Tongue (tissue), 2 donors: ENCODE measurements around the gene DAAM1. TPM values are rescaled to one million over a fixed set of nuclear protein-coding genes. Genes with fewer than 3 reads are reported as not detected.

Experiments used
- DNase-seq: peaks from one replicate; pipeline ENCODE4 v3.0.0-alpha.2; 2015
- total RNA-seq: library from RNA; depleted of rRNA; stranded (reverse); fragments of >200 nt; gene quantifications from one replicate; pipeline ENCODE4 v1.2.3, GENCODE V29; 2014

DAAM1 gene
- total RNA-seq, 1 donor from 2014 or later: 84.7 TPM

- no peak for DNase-seq
Observed at GRCh38 chr14:59362513-59362912, 174.0 kb downstream of the DAAM1 start.

- DNase-seq: no peak
Observed at GRCh38 chr14:59363531-59364226, 175.2 kb downstream of the DAAM1 start.

DNA sequence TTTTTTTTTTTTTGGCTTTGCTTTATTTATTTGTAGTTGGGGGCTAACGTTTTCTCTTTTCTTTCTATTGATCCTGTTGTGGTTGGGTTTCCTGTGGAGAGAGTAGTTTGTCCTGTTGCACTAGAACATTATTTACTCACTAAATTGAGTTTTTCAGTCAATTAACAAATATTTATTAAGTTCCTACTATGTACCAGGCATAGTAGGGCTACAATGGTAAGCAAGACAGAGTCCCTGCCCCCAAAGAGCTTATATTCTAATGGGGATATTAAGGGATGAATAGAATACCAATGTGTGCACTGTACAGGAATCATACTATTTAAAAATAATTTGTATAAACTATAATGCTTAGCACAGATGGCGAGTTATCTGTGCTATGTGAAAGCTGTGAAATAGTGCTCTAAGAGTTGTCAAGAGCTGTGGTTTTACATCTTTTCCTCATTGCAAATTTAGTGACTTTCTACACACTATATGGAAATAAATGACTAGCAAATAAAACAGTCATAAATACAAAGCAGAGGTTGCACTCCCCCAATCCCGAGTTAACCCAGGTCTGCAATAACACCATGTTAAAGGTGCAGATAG lies 181.8 kb downstream of the DAAM1 start:
- no peak for DNase-seq

GRCh38 chr14:59371771-59372170 lies 183.3 kb downstream of the DAAM1 start:
- no peak for DNase-seq

DNA sequence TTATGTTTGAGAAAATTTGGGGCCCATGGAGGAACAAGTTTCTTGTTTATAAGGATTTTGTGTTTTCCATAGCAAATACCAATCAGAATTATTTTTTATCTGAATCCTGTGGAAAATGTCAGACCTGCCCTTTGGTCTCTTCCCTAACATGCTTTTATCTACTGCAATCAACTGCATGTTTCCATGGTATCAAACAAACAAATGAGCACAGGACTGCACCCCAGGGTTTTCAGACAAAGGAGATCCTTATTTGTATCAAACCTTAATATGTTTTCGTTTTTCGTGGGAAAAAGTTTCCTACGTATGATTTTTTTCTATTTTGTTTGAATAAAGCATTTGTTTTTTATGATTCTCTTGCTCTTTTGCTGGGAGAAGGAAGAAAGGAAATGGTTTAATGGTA lies 185.6 kb downstream of the DAAM1 start:
- DNase-seq: no peak

GRCh38 chr14:59376686-59377085 lies 188.2 kb downstream of the DAAM1 start:
- DNase-seq: no peak

DNA sequence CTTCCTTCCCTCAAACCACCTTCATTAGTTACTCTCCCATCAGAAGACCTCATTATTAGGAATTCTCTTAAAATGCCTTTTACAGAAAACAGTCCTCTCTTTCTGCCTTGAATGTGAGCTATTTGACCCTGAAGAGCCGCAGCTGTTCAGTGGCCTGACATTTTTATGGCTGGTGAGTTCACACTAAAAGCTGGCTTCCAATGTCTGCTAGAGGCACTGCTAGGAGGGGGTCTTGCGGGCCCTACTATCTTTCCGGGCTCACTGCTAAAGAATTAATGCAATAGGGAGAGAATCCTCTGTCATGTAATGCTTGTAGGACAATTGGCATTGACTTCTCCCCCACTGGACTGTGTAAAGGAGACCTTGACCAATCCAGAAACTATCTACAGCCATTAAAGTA lies 189.0 kb downstream of the DAAM1 start:
- DNase-seq: no peak

GRCh38 chr14:59377991-59378601 lies 189.6 kb downstream of the DAAM1 start:
- peak; percentile 32 for DNase-seq

DNA sequence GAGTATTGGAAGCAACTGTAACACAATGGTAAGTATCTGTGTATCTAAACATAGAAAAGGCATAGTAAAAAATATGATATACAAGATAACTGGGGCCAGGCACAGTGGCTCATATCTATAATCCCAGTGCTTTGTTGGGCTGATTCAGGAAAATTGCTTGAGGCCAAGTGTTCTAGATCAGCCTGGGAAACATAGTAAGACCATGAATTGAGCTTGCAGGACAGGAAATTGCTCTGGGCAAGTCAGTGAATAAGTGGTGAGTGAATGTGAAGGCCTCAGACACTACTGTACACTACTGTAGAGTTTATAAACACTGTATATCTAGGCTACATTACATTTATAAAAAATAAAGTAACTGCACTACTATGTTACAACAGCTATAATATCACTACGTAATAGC lies 201.5 kb downstream of the DAAM1 start:
- DNase-seq: no peak

GRCh38 chr14:59391388-59391787 lies 202.9 kb downstream of the DAAM1 start:
- DNase-seq: no peak

GRCh38 chr14:59394268-59394667 lies 205.8 kb downstream of the DAAM1 start:
- DNase-seq: no peak

- no peak for DNase-seq
Observed at GRCh38 chr14:59395672-59396071, 207.2 kb downstream of the DAAM1 start.

DNA sequence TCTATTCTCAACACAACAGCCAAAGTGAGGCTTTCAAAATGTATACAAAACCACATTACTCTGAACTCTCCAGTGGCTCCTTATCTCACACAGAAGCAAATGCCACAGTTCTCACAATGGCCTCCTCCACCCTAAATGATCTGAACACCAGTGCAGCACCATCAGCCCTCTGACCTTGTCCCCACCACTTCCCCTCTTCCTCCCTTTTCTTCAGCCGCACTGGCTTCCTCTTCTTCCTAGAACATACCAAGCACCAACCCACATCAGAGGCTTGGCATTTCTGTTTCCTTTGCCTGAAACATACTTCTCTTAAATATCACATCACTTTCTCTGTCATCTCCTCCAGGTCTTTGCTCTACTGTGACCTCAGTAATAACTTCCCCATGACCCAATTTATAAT lies 210.4 kb downstream of the DAAM1 start:
- no peak for DNase-seq

GRCh38 chr14:59406454-59407245 lies 218.2 kb downstream of the DAAM1 start:
- DNase-seq: no peak

DNA sequence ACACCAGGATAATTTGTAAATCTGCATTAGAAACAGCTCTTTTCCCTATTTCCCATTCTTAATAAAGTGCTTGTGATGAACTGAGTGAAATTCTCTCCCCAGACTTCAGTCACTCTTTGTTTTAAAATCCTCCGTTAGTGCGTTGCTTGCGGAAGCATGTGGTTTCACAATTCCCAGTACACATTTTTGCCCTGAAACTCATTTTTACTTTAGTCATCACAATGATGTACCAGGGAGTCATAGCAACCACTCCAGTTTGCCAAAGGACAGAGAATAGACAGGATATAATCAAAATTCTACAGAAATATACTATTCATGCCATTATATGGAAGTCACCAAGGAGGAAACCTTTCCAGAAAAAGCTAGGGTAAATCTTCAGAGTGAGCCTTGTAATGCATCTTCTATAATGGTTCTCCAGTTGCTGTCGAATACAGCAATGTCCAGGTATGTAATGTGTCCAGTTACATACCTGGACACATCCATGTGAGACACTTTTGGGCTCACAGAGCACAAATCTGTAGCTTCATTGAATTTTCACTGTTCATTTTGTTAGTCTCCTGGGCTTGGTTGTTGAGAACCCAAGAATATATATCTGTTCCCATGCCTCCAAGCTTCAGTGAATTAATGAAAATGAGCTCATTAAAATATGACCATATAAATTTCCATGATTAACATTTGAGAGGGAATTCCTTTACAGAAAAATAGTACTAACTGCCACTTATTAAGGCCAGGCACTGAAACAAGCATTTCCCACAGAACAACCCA lies 219.0 kb downstream of the DAAM1 start:
- no peak for DNase-seq

DNA sequence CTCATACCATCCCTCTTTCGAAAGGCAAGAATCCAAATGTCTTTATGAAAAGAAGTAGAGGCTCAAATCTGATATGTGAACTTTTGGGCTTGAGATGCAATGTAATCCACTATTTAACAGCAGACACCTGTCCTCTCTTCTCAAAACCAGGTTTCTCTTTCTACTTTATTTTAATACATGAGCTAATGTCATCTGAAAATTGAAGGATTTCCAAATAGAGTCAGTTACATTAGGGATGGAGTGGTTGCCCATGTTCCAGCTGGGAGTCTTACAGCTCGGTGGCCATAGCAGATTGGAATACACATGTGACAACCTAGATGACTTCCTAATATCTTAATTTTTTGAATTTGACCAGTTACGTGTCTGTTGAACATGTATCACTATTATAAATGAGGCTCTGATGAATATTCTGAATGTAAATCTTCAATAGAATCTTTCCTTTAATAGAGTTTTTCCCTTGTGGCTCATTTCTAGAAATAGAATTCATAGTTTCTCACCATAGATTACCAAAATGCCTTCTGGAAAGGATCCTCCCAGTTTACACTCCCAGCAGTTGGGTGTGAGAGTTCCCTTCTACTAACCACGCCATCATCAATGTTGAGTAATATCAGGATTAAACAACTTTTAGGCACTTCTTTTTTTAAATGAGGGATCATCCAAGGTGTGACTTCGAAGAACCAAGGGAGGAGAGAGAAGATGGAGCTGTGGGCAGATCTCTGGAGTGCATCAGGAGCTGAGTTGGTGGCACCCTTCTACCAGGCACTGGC lies 227.6 kb downstream of the DAAM1 start:
- DNase-seq: no peak

DNA sequence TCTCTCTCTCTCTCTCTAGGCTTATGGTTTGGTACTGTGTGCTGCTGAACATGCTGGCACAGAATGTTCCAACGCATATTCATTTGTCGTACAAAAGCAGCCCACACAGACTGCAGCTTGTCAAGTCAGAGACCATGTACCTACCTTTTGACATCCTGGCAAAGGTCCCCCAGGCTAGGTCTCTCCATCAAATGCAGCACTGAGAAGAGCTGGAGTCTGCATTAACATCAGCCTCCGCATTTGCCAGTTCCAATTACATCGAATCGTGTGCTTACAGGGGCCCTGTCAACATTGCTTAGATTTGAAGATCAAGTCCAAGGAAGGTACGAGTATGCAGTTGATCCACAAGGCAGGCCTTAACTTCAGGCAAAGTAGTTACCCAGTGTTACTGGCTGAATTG lies 228.8 kb downstream of the DAAM1 start:
- no peak for DNase-seq

GRCh38 chr14:59419303-59419702 lies 230.8 kb downstream of the DAAM1 start:
- DNase-seq: peak; percentile 69
